ACHN (cell line): ENCODE results near the gene PLCD3.
A peak's percentile ranks its signal among the peaks of the same experiment; 100 is the strongest.

Experiments used
- DNase-seq: peaks from one replicate; pipeline ENCODE4 v3.0.0-alpha.2; 2015
- in situ Hi-C: cut with HindIII; loops from 2 replicates; pipeline ENCODE4 v1.10.0; 2017; ENCODE audit warnings: low sequenced_read_pairs, low pct_ligation_motif_present, low pct_unique_long_range_greater_than_20kb

PLCD3 gene

GRCh38 chr17:45093444-45094110 is 38.7 kb downstream of the PLCD3 start:
- in situ Hi-C loops = no loop called here

GRCh38 chr17:45092911-45093430 is 39.3 kb downstream of the PLCD3 start:
- DNase-seq = peak; percentile 97
- in situ Hi-C loops = no loop called here

More at GRCh38 chr17:45093444-45094110, 38.7 kb downstream of the PLCD3 start:
- DNase-seq = no peak

- in situ Hi-C loops = no loop called here
- DNase-seq = no peak
Observed at GRCh38 chr17:45091778-45092425, 40.4 kb downstream of the PLCD3 start.

- DNase-seq = no peak
- in situ Hi-C loops = no loop called here
Observed at GRCh38 chr17:45090711-45091110, 41.6 kb downstream of the PLCD3 start.

- in situ Hi-C loops = no loop called here
- DNase-seq = no peak
Observed at GRCh38 chr17:45088741-45089140, 43.6 kb downstream of the PLCD3 start.

GRCh38 chr17:45087978-45088377 is 44.3 kb downstream of the PLCD3 start:
- in situ Hi-C loops = no loop called here
- no peak for DNase-seq

GRCh38 chr17:45087504-45087975 is 44.8 kb downstream of the PLCD3 start:
- in situ Hi-C loops = no loop called here
- no peak for DNase-seq

GRCh38 chr17:45086865-45087503 is 45.3 kb downstream of the PLCD3 start:
- no peak for DNase-seq
- in situ Hi-C loops = no loop called here

GRCh38 chr17:45086391-45086790 is 45.9 kb downstream of the PLCD3 start:
- in situ Hi-C loops = no loop called here
- no peak for DNase-seq

GRCh38 chr17:45081047-45081703 is 51.1 kb downstream of the PLCD3 start:
- no peak for DNase-seq
- in situ Hi-C loops = no loop called here

- in situ Hi-C loops = no loop called here
- no peak for DNase-seq
Observed at GRCh38 chr17:45077643-45078042, 54.7 kb downstream of the PLCD3 start.

GRCh38 chr17:45073414-45074070 is 58.8 kb downstream of the PLCD3 start:
- no peak for DNase-seq
- in situ Hi-C loops = no loop called here

- in situ Hi-C loops = no loop called here
- DNase-seq = no peak
Observed at GRCh38 chr17:45070809-45071208, 61.5 kb downstream of the PLCD3 start.

GRCh38 chr17:45070001-45070400 is 62.3 kb downstream of the PLCD3 start:
- DNase-seq = no peak
- in situ Hi-C loops = no loop called here

GRCh38 chr17:45067637-45068036 is 64.7 kb downstream of the PLCD3 start:
- no peak for DNase-seq
- in situ Hi-C loops = no loop called here

- in situ Hi-C loops = no loop called here
Observed at GRCh38 chr17:45063198-45063597, 69.1 kb downstream of the PLCD3 start.

GRCh38 chr17:45061606-45062205 is 70.6 kb downstream of the PLCD3 start:
- in situ Hi-C loops = no loop called here
- DNase-seq = no peak

More at GRCh38 chr17:45063198-45063597, 69.1 kb downstream of the PLCD3 start:
- no peak for DNase-seq
